Globus pallidus (tissue), 1 donor: ENCODE results near the gene SRPK3.
A peak's percentile ranks its signal among the peaks of the same experiment; 100 is the strongest.
"Not testable (repeated sequence)": the region's sequence is repeated elsewhere in the genome, so short reads cannot be mapped to it uniquely, and the experiment has no call there.

ENCODE experiments used
- DNase-seq: peaks from one replicate; pipeline ENCODE4 v3.0.0-alpha.2; 2015; ENCODE audit warnings: low spot score

SRPK3 gene

DNA sequence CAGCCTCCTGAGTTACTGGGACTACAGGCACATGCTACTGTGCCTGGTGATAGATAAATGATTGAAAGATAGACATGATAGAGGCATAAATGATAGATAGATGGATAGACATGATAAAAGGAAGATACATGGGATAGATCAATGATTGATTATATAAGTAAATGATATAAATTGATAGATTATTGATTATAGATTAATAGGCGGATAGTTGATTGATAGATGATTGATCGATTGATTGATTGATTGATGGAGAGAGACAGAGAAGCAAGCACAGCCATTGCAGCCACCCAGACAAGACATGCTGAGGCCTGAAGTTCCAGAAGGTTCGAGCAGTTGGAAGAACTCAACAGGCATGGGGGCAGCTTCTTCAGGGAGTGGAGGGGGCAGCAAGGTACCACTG lies 34.5 kb upstream of the SRPK3 start:
- no peak for DNase-seq

DNA sequence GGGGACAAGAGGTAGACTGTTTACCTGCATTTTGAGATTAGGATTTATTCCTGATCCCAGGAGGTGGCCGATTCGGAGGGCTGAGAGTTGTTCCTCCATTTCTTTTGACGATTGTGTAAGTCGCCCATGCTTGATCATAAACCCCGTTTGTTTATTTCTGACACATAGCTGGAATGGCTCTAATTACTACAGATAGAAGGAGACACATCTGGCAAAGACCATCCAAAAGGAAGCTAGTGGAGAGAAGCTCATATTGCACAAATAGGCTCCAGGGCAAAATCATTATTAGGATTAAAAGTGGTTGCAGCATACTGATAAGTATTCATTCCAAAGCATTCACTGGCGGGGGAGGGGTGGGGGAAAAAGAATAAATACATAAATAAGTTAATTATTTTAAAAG lies 33.9 kb upstream of the SRPK3 start:
- not testable (repeated sequence) for DNase-seq

DNA sequence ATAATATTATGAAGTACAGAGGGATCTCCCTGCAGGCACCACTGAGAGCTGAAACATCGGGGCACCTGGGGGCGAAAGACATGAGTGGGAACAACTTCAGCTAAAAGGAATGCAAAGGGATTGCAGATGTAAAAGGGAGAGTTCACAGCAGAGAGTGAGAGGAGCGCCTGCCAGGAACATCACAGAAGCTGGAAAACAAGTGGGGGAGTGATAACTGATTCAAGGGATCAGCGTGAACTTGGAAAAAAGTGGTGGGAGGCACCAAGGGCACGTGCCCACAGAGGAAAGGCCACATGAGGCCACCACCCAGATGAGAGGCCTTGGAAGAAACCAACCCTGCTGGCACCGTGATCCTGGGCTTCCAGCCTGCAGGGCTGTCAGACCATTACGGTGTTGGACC lies 31.8 kb upstream of the SRPK3 start:
- not testable (repeated sequence) for DNase-seq

DNA sequence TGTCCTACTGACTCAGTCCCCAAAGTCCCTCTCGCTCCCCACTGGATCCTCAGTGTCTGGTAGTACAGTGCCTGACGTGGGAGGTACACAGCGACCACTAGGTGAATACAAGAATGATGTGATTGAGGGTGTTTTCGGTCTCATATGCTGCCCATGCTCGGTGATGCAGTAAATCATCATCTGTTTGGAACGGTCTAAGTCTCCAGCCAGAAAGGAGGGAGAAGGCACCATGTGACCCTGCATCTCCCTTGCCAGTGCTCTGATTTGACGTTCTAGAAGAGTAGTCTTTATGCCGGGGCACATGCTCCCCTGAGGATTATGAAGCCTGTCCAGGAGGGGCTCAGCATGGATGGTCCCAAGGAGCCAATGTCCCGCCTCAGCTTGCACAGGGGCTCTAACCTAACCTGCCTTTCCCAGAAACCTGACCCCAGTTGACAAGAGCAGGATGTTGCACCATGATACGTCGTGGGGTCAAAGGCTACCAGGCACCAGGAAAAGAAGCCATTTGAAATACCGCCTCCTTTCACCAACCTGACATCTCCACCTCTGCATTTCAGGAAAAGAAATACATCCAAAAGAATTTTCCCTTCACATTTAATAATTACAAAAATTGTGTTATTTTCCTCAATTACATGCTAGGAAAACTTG lies 30.6 kb upstream of the SRPK3 start:
- no peak for DNase-seq

DNA sequence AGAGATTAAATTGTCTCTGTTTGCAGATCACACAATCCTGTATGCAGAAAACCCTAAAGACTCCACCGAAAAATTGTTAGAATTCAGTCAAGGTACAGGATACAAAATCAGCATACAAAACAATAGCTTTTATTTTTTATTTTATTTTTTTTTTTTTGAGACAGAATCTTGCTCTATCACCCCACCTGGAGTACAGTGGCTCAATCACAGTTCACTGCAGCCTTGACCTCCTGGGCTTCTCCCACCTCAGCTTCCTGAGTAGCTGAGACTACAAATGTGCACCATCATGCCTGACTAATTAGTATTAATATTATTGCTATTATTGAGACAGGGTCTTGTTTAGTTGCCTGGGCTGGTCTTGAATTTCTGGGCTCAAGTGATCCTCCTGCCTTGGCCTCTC lies 25.7 kb upstream of the SRPK3 start:
- DNase-seq = no peak

DNA sequence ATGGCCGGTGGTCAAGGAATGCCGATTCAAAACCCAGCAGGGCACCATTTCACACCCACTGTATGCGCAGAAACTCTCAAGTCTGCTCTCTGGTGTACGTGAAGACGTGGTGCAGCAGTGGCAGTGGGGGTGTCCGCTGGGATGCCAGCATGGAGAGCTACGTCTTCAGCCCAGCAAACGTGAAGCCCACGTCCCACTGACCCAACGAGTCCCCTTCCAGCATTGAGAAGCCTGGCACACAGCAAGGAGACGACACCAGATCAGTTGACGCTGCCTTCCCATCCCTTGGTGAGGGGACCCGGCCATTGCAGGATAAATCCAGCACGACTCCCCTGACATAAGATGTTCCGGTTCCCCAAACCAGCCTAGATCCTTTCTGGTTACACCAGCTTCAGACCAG lies 19.0 kb upstream of the SRPK3 start:
- DNase-seq = no peak

DNA sequence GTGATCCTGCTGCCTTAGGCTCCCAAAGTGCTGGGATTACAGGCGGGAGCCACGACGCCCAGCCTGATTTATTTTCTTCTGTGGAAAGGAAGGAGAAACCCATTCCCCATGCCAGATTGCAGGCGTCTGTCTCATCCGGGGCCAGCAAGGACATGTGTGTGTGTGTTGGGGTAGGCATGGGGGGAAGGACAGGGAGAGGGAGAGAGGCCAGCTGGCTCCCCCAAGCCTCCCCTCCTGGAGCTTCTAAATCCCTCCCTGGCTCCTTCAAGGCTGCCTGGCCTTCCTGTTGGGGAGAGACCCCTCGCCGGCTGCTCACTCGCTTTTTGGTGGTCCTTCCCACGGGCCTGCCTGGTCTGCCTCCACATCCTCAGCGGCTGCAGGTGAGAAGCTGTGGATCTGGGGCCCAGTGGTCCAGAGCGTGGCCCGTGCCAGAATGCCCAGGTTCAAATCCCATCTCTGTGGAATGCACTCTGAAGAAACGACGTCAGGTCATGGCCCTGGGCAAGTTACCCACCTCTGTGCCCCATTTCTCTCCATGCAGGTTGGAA lies 18.1 kb upstream of the SRPK3 start:
- DNase-seq = no peak

DNA sequence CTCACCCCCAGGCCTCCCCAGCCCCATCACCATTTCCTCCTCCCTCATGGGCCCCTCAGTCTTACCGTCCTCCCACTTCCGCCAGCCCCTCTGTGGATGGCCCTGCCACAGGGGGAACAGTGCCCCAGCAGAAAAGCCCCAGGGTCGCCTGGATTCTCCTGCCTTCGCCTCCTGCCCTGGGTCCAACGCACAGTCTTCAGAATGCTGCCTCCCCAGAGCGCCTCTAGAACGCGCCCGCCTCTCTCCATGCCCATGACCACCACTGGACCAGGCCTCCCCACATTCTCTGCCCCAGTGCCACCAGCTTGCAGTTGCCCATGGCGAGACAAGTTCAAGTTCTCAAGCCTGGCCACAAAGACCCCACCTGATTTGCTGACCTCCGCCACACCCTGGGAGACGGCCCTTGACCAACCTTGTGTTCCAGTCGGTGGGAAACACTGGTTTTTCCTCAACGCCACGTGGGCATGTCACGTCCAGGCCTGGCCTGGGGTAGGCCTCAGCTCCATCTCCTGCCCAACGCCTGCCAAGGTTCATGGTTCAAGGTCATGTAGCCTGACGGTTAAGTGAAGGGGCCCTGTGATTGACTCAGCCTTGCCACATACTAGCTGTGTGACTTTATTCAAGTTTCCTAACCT lies 17.4 kb upstream of the SRPK3 start:
- DNase-seq = no peak

DNA sequence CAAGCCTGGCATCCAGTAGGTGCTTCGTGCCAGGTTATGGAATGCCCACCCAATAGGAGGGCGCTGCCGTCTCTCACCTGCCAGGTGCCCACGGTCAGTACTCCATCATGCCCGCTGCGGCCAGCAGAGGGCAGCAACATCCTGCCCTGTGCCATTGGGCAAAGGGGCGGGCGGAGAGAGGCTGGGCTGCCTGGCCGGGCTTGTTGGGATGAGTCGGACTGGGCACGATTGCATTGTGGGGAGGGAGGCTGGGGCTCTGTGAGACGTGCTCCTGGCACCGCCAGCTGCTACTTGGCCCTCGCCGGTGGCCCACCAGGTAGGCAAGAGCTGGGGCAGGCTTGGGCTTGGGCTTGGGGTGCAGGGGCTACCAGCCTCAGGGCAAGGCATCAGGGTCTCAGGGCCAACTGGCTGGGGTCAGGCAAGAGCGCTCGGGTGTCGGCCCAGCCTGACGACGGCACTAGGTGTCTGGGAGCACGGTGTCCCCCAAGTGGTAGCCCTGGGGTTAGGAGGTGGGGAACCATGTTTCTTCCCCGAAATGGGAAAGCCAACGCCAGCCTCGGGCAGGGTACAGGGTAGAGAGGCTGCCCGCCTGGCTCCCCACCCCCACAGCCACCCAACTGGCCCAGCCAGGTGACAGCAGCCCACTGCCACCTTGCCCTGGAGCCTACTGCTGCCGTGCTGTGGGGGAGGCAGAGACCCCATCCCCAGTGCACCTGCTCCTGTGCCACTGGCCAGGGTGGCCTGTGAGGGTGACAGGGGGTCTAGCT lies 16.7 kb upstream of the SRPK3 start, which contains the start of gene PLXNB3:
TSS of gene PLXNB3 (plus strand) at position 261 of the 767 bp plus-strand sequence. CDS start 1,287 bp downstream, outside the sequence.
- peak; percentile 87 for DNase-seq

DNA sequence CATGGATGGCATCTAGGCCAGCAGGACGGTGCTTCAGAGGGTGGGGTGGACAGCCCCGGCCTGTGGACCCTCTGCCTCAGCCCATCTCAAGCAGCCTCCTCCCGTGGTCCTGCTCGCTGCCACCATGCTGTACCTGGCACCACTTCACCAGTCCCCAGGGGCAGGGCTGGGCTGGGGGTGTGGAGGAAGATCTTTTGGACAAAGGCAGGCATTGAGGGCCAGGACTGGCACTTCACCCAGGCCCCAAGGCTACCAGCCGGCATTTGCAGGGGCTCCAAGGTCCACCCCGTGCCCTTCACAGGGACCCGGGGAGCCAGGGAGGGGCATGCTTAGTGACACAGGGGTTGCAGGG lies 16.1 kb upstream of the SRPK3 start:
- no peak for DNase-seq

DNA sequence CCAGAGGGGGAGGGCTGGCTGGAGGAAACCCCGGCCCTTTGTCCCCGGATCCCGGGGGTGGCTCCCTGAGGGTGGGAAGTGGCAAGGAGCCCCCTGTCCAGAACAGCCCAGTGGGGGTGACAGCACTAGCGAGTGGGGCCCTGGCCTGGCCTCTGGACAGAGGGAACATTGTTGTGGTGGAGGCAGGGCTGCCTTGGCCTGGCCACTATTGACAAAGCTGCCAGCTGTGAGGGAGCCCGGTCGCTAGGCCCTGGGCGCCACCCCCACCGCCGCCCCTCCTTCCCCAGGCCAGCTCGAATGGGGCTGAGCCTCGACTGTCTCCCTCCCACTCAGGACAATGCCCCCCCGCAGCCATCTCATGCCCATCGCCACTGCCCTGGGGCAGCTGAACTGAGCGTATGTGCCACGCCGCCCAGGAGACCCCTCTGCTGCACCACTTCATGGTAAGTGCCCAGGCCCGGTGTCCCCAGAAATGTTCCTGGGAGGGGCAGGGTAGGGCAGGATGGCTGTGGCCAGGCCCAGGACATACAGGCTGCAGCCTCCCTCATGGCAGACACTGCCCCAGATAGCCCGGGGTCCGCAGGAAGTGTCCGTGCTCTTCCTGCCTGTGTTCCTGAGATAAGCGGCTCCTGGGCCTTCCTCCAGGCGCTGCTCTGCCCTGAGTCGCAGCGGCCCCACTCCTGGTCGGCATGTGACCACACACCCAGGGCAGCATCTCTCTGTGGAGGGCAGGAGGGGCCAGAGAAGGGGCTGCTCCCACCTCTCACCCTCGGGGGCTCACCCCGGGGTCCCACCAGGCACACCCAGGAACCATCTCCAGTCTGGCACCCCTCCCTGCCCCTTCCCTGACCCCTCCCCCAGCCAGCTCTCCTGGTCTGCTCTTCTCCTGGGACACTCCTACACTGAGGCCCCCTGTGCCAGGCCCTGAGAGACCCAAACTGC lies 15.4 kb upstream of the SRPK3 start:
- DNase-seq = peak; percentile 96

DNA sequence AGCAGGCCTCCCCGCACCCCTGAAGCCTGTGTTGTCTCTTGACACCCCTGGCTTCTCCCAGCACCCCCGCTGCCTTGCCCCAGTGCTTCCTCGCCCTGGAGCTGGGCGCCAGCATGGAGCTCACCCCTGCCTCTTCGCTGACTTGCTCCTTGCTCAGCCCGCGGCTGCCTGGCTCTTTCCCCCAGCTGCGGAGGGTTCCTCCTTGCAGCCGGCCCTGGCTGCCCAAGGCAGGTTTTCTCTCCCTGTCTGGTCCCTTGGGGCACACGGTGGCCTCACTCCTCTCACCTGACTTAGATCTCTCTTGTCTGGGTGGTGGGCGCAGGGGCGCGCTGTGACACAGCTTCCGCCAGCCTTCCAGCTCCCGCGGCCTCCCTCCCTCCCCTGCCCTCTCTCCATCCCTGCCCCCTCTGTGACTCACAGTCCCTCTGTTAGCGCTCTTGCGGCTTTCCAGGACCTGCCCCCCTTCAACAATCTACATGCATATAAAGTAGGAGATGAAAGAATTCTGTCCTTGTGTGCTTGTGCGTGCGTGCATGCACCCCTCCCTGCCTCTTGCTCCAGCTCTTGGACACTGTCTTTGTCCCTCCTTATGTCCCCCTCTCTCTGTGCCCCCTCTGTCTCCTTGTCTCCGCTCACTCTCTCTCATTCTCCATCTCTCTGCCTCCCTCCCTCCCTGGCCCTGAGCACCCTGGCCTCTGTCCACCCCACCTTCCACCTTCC lies 14.6 kb upstream of the SRPK3 start:
- peak; percentile 78 for DNase-seq

DNA sequence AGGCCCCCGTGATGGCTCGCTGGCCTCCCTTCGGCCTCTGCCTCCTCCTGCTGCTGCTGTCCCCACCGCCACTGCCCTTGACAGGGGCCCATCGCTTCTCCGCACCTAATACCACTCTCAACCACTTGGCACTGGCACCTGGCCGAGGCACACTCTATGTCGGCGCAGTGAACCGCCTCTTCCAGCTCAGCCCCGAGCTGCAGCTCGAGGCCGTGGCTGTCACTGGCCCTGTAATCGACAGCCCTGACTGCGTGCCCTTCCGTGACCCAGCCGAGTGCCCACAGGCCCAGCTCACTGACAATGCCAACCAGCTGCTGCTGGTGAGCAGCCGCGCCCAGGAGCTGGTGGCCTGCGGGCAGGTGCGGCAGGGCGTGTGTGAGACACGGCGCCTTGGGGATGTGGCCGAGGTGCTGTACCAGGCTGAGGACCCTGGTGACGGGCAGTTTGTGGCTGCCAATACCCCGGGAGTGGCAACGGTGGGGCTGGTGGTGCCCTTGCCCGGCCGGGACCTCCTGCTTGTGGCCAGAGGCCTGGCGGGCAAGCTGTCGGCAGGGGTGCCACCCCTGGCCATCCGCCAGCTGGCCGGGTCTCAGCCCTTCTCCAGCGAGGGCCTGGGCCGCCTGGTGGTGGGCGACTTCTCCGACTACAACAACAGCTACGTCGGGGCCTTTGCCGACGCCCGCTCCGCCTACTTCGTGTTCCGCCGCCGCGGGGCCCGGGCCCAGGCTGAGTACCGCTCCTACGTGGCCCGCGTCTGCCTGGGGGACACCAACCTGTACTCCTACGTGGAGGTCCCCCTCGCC lies 13.8 kb upstream of the SRPK3 start:
- no peak for DNase-seq

DNA sequence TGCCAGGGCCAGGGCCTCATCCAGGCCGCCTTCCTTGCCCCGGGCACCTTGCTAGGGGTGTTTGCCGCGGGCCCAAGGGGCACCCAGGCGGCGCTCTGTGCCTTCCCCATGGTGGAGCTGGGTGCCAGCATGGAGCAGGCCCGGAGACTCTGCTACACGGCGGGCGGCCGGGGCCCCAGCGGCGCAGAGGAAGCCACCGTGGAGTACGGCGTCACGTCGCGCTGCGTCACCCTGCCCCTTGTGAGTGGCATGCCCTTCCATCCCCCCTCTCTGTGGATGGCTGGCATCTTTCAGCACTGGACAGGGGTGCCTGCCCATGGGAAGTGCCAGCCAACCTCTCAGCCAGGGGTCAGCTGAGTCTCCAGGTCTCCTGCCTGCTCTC lies 13.2 kb upstream of the SRPK3 start:
- no peak for DNase-seq

DNA sequence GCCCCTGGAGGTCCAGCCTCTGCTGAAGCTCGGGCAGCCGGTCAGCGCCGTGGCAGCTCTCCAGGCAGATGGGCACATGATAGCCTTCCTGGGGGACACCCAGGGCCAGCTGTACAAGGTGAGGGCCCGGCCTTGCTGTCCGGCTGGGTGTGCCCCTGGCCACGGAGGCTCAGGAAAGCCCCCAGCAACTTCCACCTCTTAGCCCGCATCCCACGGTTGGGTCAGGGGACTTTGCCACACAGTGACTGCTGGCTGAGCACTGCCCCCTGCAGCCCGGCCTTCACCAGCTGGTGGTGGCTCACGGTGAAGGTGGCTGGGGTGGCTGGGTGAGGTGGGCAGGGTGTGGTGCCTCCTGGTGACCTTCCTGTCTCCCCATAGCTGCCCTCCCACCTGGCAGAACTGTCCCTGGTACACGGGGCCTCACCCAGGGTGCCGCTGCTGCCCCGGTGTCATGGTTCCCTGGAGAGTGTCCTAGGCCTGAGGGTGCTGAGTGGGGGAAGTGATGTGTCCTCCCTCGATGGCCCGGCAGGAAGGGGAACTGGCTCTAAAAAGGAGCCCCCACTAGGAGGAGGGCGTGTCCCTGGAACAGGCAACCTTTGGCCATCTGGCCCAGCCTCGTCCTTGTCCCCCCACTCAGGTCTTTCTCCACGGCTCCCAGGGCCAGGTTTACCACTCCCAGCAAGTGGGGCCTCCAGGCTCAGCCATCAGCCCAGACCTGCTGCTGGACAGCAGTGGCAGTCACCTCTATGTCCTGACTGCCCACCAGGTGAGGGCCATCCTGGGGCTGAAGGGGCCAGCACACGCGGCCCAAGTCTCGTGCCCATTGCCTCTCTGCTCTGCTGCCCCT lies 12.3 kb upstream of the SRPK3 start:
- DNase-seq = no peak

DNA sequence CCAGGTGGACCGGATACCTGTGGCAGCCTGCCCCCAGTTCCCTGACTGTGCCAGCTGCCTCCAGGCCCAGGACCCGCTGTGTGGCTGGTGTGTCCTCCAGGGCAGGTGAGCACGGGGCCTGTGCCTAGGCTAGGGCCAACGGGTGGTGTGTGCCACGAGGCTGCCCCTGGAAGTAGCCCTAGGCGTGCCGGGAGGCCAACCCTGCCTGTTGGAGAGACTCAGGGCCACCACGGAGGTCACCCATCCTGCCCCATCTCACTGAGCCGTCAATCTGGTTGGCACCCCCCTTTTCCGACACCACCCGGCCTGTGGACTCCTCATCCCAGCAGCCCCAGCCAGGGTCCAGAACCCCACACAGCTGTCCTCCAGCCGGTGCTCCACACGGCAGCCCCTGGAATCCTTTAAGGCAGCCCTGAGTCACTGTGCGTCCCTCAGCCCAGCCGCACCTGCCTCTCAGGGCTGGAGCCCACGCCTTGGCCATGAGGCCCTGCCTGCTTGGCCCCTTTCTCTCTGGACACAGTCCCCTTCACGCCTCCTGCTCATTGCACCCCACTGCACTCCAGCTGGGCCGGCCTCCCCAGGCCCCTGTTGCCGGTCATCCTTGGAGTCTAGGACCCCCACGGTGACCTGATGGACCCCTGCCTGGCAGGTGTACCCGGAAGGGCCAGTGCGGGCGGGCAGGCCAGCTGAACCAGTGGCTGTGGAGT lies 11.5 kb upstream of the SRPK3 start:
- no peak for DNase-seq

DNA sequence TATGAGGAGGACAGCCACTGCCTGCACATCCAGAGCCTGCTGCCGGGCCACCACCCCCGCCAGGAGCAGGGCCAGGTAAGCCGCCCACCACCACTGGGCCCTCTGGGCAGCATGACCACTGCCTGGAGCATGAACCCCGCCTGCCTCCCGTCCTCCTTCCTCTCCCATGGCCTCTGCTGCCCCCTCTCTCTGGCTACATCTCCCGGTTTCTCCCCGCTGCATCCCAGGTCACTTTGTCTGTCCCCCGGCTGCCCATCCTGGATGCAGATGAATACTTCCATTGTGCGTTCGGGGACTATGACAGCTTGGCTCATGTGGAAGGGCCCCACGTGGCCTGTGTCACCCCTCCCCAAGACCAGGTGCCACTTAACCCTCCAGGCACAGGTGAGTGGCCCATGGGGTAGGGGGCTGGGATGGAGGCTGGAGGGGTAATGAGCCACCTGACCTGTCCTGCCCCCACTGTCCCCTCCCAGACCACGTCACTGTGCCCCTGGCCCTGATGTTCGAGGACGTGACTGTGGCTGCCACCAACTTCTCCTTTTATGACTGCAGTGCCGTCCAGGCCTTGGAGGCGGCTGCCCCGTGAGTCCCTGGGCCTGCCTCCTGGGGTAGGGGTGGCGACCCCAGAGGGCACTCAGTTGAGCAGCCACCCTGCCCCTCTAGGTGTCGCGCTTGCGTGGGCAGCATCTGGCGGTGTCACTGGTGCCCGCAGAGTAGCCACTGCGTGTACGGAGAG lies 10.8 kb upstream of the SRPK3 start:
- peak; percentile 47 for DNase-seq
